HS-5 (cell line): ENCODE data around the gene ZNF574.

Source experiments
- DNase-seq: peaks from one replicate; pipeline ENCODE4 v3.0.0-alpha.2; 2012; ENCODE audit warnings: low read depth

The ZNF574 gene

GRCh38 chr19:42059196-42059595, 16.8 kb upstream of the ZNF574 start:
- DNase-seq = no peak

DNA sequence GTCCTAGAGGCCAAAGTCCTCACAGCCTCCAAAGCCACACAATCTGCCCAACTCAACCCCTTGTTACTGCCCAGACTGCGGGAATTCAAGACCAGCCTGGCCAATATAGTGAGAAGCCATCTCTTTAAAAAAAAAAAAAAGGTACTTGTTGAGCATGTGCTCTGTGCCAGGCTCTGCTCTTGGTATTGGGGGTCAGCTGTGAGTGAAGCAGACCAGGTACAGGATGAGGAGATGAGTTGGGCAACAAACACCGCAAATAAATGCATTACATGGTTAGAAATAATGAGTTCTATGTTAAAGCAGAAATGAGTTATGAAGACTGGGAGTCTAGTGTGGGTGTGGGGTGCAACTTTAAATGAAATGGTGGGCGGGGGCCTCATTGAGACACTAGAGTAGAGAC, 15.8 kb upstream of the ZNF574 start:
- no peak for DNase-seq

DNA sequence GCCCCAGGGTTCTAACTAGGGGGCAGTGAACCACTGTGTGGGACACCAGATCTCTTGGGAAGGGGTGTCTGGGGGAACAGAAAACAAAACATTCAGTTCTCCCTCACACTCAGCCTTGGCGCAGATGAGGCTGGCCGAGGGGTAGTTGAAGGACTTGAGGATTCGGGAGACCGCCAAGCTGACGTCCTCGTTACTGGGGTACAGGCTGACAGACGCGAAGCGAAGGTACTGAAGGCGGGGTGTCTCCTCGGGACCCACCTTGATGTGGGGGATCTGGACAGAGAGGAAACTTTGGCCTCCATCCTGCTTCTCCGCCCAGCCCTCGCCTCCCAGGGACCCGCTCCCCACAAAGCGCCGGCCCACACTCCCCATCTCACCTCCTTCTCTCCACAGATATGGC, 13.6 kb upstream of the ZNF574 start:
- DNase-seq = no peak

DNA sequence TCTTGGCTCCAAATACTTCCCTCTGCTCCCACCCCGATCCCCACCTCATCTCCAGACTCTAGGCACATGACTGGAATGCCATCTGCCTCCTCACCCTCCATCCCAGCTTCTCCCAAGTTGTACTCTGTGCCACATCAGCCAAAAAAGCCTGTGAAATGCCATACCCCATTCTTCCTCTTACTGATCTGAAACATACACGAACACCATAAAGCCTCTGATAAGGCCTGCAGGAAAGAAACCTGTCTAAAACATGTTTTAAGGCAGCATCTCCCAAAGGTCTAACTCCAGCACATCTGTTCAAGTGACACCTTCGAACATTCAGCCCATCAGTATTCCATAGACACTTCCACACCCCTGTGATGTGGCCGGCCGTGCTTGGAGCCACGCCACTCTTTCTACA, 11.5 kb upstream of the ZNF574 start:
- no peak for DNase-seq

GRCh38 chr19:42065051-42065450, 10.9 kb upstream of the ZNF574 start:
- no peak for DNase-seq

DNA sequence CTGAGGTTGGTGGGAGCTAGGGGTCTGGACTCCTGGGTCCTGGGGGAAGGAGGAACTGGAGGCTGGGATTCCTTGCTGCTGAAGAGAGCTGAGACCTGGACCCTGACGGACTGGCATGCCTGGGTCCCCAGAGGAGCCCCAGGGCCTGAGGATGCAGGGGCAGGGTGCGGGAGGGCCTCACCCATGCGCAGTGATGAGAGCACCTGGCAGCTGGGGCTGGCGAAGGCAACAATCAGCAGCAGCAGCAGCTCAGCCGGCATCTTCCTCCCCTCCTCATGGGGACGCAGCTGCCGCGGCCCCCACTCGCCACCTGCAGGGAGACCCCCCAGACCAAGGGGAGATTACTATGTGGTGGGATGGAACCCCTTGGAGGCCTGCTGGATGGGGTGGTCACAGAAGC, 10.5 kb upstream of the ZNF574 start:
- DNase-seq = no peak

- no peak for DNase-seq
Observed at GRCh38 chr19:42066075-42066754, 9.8 kb upstream of the ZNF574 start.

- no peak for DNase-seq
Observed at GRCh38 chr19:42067315-42067888, 8.6 kb upstream of the ZNF574 start.

- DNase-seq = no peak
Observed at GRCh38 chr19:42068361-42068755, 7.6 kb upstream of the ZNF574 start.

- no peak for DNase-seq
Observed at GRCh38 chr19:42068756-42069571, 7.0 kb upstream of the ZNF574 start.

DNA sequence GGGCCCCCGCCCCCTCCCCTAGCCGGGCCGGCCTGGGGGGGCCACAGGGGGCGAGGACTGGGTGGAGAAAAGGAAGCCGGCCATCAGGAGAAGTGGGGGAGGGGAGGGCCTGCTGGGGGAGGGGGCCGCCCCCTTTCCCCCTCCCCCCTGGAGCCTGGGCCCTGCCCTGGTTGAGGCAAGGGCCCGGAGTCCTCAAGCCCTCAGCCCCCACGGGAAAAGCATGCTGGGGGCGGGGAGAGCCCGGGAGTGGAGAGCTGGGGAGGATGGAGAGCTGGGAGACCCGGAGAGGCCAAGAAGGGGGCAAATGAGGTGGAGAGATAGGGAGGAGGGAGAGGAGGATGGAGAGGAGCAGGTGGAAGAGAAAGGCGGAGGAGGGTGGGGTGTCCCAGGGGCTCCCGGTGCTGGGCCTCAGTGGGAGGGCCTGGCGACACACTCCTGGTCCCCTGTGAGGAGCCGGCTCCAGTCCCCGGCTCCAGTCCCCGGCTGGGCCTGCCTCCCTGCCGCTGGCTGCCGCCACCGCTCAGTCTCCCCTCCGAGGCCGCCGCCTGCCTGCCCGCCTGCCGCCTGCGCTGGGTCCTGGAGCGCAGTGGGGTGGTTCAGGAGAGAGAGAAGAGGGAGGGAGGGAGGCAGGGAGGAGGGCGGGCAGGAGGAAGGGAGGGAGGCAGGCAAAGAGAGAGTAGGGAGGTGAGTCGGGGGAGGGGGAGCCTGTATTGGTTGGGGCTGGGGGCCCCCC, 6.2 kb upstream of the ZNF574 start, which contains the start of gene GRIK5:
GRIK5 (minus strand) TSS at position 588 of the 733 bp plus-strand sequence. CDS start 4,436 bp downstream, outside the sequence.
- no peak for DNase-seq

GRCh38 chr19:42071247-42071646, 4.7 kb upstream of the ZNF574 start:
- no peak for DNase-seq

GRCh38 chr19:42074513-42075363, 1.2 kb upstream of the ZNF574 start:
- DNase-seq = no peak

DNA sequence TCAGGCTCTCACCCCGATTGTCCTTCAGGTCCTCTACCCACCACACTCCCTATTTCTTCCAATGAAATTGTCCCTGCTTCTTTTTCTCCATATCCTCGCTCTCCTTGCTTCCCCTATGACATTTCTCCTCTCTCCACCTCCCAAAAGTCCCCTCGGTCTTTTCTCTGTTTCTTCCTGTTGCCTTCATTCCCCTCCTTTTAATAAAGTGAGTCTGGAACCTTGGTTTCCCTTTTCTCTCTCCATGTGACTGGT, 676 bp upstream of the ZNF574 start:
- no peak for DNase-seq

DNA sequence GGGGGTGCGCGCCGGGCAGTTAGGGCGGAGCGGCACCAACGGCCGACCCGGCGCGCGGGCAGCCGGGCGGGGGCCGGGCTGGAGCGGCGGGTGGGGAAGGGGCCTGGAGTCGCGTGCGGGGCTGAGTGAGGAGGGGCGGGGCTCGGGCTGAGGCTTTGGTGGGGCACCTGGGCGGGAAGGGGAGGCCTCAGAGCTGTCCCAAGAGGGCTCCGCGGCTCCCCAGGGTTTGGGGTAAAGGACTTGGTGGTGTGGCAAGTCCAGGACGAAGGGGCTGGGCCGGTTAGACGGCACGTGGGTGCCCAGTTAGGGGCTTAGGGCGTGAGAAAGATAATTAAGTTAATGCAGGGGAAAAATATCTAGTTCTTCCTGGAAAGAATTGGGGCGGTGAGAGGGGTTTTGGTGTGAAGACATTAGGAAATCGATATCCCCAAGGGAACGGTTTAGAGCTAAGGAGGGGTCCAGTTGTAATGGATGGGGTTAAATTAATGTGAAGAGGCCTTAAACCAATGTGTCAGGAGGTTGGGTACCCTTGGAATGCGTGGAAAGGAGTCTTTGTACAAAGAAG, 496 bp downstream of the ZNF574 start:
- no peak for DNase-seq

DNA sequence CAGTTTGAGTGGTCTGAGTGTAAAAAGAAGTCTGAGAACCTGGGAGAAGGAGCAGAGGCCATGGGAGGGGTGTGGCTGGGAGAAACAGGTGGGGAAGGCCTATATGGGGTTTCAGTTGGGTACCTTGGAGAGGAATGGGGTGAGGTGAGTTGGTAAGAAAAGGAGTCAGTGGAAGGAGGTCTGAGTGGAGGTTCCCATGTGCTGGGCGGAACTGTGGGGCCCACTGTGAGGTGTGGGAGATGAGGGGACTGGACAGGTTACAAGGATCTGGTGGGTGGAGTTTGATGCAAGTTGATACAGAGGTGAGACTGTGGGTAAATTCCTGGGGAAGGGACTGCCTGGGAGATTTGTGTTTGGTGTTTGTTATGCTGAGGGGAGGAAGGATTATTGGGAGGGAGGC, 2.1 kb downstream of the ZNF574 start:
- no peak for DNase-seq

DNA sequence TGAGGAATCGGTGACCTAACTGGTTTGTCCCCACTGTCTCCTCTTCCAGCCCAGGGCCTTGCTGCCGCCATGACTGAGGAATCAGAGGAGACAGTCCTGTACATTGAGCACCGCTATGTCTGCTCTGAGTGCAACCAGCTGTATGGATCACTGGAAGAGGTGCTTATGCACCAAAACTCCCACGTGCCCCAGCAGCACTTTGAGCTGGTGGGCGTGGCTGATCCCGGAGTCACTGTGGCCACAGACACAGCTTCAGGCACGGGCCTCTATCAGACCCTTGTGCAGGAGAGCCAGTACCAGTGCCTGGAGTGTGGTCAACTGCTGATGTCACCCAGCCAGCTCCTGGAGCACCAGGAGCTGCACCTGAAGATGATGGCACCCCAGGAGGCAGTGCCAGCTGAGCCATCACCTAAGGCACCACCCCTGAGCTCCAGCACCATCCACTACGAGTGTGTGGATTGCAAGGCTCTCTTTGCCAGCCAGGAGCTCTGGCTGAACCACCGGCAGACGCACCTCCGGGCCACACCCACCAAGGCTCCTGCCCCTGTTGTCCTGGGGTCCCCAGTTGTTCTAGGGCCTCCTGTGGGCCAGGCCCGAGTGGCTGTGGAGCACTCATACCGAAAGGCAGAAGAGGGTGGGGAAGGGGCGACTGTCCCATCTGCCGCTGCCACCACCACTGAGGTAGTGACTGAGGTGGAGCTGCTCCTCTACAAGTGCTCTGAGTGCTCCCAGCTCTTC, 2.7 kb downstream of the ZNF574 start:
- DNase-seq = no peak

- DNase-seq = no peak
Observed at GRCh38 chr19:42079276-42079669, 3.3 kb downstream of the ZNF574 start.

DNA sequence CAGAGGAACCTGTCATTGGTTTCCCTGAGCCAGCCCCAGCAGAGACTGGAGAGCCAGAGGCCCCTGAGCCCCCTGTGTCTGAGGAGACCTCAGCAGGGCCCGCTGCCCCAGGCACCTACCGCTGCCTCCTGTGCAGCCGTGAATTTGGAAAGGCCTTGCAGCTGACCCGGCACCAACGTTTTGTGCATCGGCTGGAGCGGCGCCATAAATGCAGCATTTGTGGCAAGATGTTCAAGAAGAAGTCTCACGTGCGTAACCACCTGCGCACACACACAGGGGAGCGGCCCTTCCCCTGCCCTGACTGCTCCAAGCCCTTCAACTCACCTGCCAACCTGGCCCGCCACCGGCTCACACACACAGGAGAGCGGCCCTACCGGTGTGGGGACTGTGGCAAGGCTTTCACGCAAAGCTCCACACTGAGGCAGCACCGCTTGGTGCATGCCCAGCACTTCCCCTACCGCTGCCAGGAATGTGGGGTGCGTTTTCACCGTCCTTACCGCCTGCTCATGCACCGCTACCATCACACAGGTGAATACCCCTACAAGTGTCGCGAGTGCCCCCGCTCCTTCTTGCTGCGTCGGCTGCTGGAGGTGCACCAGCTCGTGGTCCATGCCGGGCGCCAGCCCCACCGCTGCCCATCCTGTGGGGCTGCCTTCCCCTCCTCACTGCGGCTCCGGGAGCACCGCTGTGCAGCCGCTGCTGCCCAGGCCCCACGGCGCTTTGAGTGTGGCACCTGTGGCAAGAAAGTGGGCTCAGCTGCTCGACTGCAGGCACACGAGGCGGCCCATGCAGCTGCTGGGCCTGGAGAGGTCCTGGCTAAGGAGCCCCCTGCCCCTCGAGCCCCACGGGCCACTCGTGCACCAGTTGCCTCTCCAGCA, 4.2 kb downstream of the ZNF574 start:
- no peak for DNase-seq
